ENCODE results near the gene TMA7. TPM values are rescaled to one million over a fixed set of nuclear protein-coding genes. Genes with fewer than 3 reads are reported as not detected.

TMA7 gene
- polyA plus RNA-seq, 1 experiment = 53.8 TPM

DNA sequence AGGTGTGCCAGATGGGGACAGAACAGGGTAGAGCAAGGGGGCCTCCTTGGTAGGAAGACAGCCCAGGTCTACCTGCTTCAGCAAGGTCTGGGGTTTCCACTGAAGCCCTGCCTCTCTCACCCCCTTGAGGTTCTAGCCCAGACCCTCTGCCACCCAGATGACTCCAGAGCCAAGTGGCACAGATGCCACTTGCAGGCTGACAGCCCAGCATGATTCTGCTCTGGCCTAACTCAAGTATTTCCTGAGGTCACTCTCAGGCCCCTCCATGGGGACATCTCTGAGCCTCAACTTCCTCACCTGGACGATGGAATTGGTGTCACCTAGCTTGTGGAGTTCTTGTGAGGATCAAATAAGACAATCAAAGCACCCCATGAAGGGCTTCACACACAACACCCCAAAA is 34.1 kb upstream of the TMA7 start:
- Histone ChIP-seq H3K4me3 (ENCODE audit: low read depth, low read length) (no peak overlapping the region), H3K27me3 (ENCODE audit: control insufficient read depth, insufficient read depth, low read length) (no peaks in the 10 kb centered on the region), H3K36me3 (ENCODE audit: control insufficient read depth, insufficient read depth, low read length) (peaks cover 25% of the 10 kb centered on the region)
- ChIA-PET CTCF (interaction anchor here (4.8 kb wide), 1 partner anchor 30 kb away, joined by 37 read pairs; no protein-coding TSS in a partner anchor), POLR2A (no interaction called here)
- no peak for DNase-seq (ENCODE audit: low read depth)
- TF ChIP-seq, protein P1, sequence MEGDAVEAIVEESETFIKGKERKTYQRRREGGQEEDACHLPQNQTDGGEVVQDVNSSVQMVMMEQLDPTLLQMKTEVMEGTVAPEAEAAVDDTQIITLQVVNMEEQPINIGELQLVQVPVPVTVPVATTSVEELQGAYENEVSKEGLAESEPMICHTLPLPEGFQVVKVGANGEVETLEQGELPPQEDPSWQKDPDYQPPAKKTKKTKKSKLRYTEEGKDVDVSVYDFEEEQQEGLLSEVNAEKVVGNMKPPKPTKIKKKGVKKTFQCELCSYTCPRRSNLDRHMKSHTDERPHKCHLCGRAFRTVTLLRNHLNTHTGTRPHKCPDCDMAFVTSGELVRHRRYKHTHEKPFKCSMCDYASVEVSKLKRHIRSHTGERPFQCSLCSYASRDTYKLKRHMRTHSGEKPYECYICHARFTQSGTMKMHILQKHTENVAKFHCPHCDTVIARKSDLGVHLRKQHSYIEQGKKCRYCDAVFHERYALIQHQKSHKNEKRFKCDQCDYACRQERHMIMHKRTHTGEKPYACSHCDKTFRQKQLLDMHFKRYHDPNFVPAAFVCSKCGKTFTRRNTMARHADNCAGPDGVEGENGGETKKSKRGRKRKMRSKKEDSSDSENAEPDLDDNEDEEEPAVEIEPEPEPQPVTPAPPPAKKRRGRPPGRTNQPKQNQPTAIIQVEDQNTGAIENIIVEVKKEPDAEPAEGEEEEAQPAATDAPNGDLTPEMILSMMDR (IDR thresholded peaks at IDR 0.05; ENCODE audit: insufficient read depth, low read depth, low read length) = no peak

DNA sequence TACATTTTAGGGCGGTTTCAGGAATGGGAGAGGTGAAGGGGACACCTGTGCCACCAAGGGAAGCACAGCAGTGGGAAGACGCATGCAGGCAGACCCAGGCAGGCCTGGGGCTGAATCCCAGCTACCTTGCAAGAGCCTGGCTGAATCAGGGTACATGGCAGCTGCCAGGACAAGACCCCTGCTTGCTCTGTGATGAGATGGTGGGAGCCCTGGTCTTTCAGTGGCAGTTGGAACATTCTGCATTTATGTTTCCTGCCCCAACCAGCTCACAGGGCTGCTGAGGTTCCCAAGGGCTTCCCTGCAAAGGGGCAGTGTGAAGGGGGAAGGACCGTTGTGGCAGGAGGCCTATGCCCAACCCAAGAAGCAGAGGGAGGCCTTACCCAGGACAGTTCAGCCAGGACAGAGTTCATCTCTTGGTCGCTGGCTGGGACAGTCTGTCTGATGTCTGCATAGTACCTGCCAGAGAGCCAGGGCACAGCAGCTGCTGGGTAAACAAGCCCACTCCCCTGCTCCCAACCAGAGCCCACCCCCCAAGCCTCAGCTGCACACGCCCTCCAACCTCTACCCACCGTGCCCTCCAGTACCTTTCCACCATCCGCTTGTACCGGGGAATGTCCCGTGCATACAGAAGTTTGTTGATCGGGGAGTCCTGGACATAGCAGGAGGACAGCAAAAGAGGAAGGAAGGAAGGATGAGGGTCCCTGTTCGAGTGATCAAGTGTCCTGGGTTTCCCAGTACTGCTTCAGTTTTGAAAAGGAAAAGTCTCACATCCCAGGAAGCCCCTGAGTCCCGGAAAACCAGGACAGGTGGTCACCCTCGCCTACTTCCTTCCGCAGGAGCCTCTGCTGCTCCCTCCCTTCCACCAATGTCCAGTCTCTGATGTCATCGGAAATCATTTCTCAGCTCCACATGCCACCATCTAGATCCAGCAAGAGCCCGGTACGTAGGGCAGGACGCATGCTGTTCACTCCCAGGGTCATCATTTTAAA is 33.3 kb upstream of the TMA7 start:
- Histone ChIP-seq H3K27me3 (ENCODE audit: control insufficient read depth, insufficient read depth, low read length) (no peaks in the 10 kb centered on the region), H3K4me3 (ENCODE audit: low read depth, low read length) (no peak overlapping the region), H3K36me3 (ENCODE audit: control insufficient read depth, insufficient read depth, low read length) (peaks cover 27% of the 10 kb centered on the region)
- ChIA-PET POLR2A (no interaction called here), CTCF (interaction anchor here (0.9 to 4.8 kb wide), 5 partner anchors 14 to 133 kb away, joined by 3 to 37 read pairs (median 6); partner anchors contain the start of genes CCDC51 and TMA7)
- DNase-seq (ENCODE audit: low read depth) = no peak
- TF ChIP-seq, protein P1 (IDR thresholded peaks at IDR 0.05; ENCODE audit: insufficient read depth, low read depth, low read length) = no peak

DNA sequence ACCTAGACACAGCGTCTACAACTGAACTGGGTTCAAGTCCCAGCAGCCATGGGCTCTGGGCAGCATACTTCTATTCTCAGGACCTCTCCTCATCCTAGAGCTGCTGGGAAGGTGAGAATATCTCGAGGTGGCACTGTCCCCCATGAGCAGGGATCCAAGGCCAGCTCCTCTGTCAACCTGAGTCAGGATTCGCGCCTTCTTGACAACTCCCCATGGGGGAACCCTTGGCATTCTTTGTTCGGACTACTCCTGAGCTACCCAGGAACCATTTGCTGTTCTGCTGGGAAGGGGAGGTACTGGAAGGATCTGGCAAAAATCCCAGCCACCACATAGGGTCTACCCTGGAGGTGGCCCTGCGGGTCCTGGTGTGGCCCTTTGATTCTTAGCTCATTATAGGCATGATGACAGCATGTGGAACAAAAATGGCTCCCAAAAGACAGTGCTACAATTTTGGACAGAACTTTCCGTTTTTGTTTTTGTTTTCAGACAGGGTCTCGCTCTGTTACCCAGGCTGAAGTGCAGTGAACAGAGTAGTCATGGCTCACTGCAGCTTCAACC is 32.4 kb upstream of the TMA7 start:
- ChIA-PET CTCF (interaction anchor here (0.9 to 4.8 kb wide), 6 partner anchors 13 to 332 kb away, joined by 3 to 37 read pairs (median 5); partner anchors contain the start of genes CCDC51 and TMA7), POLR2A (interaction anchor here (0.5 kb wide), 1 partner anchor 127 kb away, joined by 3 read pairs; no protein-coding TSS in a partner anchor)
- DNase-seq (ENCODE audit: low read depth) = no peak
- Histone ChIP-seq H3K4me3 (ENCODE audit: low read depth, low read length) (no peak overlapping the region), H3K27me3 (ENCODE audit: control insufficient read depth, insufficient read depth, low read length) (no peaks in the 10 kb centered on the region), H3K36me3 (ENCODE audit: control insufficient read depth, insufficient read depth, low read length) (peaks cover 33% of the 10 kb centered on the region)
- TF ChIP-seq, protein P1 (IDR thresholded peaks at IDR 0.05; ENCODE audit: insufficient read depth, low read depth, low read length) = no peak

DNA sequence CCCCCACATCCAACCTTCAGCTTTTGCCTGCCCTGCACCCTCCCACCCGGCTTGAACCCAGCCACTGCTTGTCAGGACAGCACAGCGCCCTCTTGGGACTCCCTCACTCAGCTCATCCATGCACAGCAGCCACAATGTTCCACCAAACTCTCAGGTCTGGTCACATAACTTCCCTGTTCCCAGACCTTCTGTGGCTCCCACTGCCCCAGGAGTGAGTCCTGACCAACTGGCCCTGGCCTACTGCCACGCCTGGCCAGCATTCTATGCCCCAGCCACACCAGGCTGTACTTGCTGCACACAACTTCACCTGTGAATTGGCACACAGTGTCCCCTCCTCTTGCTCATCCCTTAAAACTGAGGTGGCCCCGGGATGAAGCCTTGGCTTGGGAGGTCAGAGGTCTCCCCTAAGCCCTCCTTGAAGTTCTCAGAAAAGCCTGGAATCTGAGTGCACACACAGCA is 31.2 kb upstream of the TMA7 start:
- Histone ChIP-seq H3K4me3 (ENCODE audit: low read depth, low read length) (no peak overlapping the region), H3K36me3 (ENCODE audit: control insufficient read depth, insufficient read depth, low read length) (peaks cover 38% of the 10 kb centered on the region), H3K27me3 (ENCODE audit: control insufficient read depth, insufficient read depth, low read length) (no peaks in the 10 kb centered on the region)
- CTCF ChIA-PET = interaction anchor here (0.5 to 4.8 kb wide), 4 partner anchors 27 to 135 kb away, joined by 3 to 37 read pairs (median 6); partner anchors contain the start of genes CCDC51 and TMA7
- POLR2A ChIA-PET = no interaction called here
- DNase-seq (ENCODE audit: low read depth) = no peak
- TF ChIP-seq, protein P1 (IDR thresholded peaks at IDR 0.05; ENCODE audit: insufficient read depth, low read depth, low read length) = no peak

All from BJ (cell line).